ENCODE results near the gene PRIM2. TPM values are rescaled to one million over a fixed set of nuclear protein-coding genes. Genes with fewer than 3 reads are reported as not detected.
A peak's percentile ranks its signal among the peaks of the same experiment; 100 is the strongest.

The PRIM2 gene
- total and polyA plus RNA-seq, 2 experiments from 2014 or later: 45.5 to 75.2 TPM

DNA sequence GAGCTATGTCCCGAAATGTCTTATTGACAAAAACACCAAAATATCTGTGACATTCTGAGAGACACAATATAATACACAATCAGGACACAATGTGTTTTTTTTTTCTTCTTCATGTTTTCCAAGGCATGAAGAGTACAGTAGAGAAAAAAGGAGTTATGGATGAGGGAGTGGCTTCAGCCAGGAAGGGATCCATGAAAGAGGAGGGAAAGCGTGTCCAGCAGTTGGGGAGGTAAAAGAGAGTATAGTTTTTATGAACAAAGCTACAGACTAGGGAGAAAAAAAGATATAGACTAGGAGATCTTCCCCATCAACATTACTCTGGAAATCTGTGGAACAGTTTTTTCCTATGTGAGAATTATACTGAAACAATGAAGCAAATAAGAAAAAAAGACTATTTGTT lies 38.9 kb upstream of the PRIM2 start:
- Mint-ChIP-seq H3K4me3 (no peak overlapping the region), H3K27me3 (ENCODE audit: insufficient read depth, low read depth, poor library complexity) (peaks cover 5% of the 10 kb centered on the region), H3K4me1 (no peaks in the 10 kb centered on the region), H3K27ac (no peak overlapping the region), H3K36me3 (ENCODE audit: low read depth) (peaks cover 15% of the 10 kb centered on the region; the same call in 2 of the 3 replicates), H3K9me3 (peaks cover 19% of the 10 kb centered on the region)
- Histone ChIP-seq H3K27ac (ENCODE audit: low read depth) (no peak overlapping the region), H3K79me2 (replicated peaks; ENCODE audit: insufficient read depth) (no peaks in the 10 kb centered on the region), H3K4me1 (ENCODE audit: insufficient read depth) (no peaks in the 10 kb centered on the region), H3K9me2 (ENCODE audit: insufficient read depth) (no peaks in the 10 kb centered on the region; the same call in 1 of the 2 replicates), H4K20me1 (replicated peaks; ENCODE audit: insufficient read depth) (no peaks in the 10 kb centered on the region), H3F3A (replicated peaks; ENCODE audit: low read depth) (no peaks in the 10 kb centered on the region), H3K4me2 (no peak overlapping the region), H2AFZ (no peak overlapping the region), H3K36me3 (ENCODE audit: insufficient read depth) (no peaks in the 10 kb centered on the region), H3K4me3 (no peak overlapping the region), H3K27me3 (ENCODE audit: insufficient read depth) (no peaks in the 10 kb centered on the region)
- TF ChIP-seq ZNF114 (CRISPR knock-in tag; IDR thresholded peaks at IDR 0.05) (no peak), JUNB (IDR thresholded peaks at IDR 0.05; ENCODE audit: unreplicated experiment) (no peak), EZH2 (IDR thresholded peaks at IDR 0.05; ENCODE audit: low read depth, unreplicated experiment) (no peak)
- ATAC-seq: no peak
- no peak for DNase-seq (ENCODE audit: low spot score)

DNA sequence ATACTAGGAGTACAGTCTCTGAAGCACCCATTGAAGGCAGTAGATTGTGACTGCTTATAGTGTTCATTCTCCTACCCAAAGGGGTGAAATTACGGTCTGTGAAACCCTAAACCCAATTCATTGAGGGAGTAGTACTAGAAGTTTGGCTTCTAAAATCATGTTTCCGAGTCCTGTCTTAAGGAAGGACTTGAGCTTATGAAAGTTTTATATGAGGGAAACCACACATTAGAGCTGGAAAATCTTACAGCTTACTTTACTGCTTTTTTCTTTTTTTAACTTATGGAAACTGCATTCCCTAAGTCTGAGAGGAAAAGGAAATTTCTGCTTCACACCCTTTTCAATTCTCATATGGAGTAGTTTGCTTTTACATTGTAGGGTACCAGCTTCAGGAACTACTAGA lies 38.4 kb upstream of the PRIM2 start:
- H3K27me3 Mint-ChIP-seq (ENCODE audit: insufficient read depth, low read depth, poor library complexity): peaks cover 5% of the 10 kb centered on the region
- H3K27me3 ChIP-seq (ENCODE audit: insufficient read depth): no peaks in the 10 kb centered on the region
- no peak overlapping the region for H3K27ac ChIP-seq (ENCODE audit: low read depth)
- H3K4me2 ChIP-seq: no peak overlapping the region
- H3K79me2 ChIP-seq (replicated peaks; ENCODE audit: insufficient read depth): no peaks in the 10 kb centered on the region
- H3K36me3 Mint-ChIP-seq (ENCODE audit: low read depth): peaks cover 11% of the 10 kb centered on the region; the same call in 2 of the 3 replicates
- H3K9me2 ChIP-seq (ENCODE audit: insufficient read depth): no peaks in the 10 kb centered on the region; the same call in 1 of the 2 replicates
- H3K4me1 Mint-ChIP-seq: no peaks in the 10 kb centered on the region
- H4K20me1 ChIP-seq (replicated peaks; ENCODE audit: insufficient read depth): no peaks in the 10 kb centered on the region
- no peak for ATAC-seq
- no peaks in the 10 kb centered on the region for H3F3A ChIP-seq (replicated peaks; ENCODE audit: low read depth)
- H3K4me3 Mint-ChIP-seq: no peak overlapping the region
- H3K9me3 Mint-ChIP-seq: peaks cover 14% of the 10 kb centered on the region
- TF ChIP-seq EZH2 (IDR thresholded peaks at IDR 0.05; ENCODE audit: low read depth, unreplicated experiment) (no peak), ZNF114 (CRISPR knock-in tag; IDR thresholded peaks at IDR 0.05) (no peak), ZNF462 (CRISPR knock-in tag; IDR thresholded peaks at IDR 0.05) (no peak), ZNF331 (CRISPR knock-in tag; IDR thresholded peaks at IDR 0.05; ENCODE audit: low read depth) (no peak), EZH2phosphoT487 (IDR thresholded peaks at IDR 0.05; ENCODE audit: unreplicated experiment) (no peak), STAT1 (IDR thresholded peaks at IDR 0.05; ENCODE audit: unreplicated experiment) (no peak), POLR2AphosphoS5 (IDR thresholded peaks at IDR 0.05; ENCODE audit: low read depth) (no peak)
- TF ChIP-seq, protein P1, sequence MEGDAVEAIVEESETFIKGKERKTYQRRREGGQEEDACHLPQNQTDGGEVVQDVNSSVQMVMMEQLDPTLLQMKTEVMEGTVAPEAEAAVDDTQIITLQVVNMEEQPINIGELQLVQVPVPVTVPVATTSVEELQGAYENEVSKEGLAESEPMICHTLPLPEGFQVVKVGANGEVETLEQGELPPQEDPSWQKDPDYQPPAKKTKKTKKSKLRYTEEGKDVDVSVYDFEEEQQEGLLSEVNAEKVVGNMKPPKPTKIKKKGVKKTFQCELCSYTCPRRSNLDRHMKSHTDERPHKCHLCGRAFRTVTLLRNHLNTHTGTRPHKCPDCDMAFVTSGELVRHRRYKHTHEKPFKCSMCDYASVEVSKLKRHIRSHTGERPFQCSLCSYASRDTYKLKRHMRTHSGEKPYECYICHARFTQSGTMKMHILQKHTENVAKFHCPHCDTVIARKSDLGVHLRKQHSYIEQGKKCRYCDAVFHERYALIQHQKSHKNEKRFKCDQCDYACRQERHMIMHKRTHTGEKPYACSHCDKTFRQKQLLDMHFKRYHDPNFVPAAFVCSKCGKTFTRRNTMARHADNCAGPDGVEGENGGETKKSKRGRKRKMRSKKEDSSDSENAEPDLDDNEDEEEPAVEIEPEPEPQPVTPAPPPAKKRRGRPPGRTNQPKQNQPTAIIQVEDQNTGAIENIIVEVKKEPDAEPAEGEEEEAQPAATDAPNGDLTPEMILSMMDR (conservative IDR thresholded peaks at IDR 0.05; ENCODE audit: low read depth in 2 of 2): no peak
- no peak for DNase-seq (ENCODE audit: low spot score)
- H3K36me3 ChIP-seq (ENCODE audit: insufficient read depth): no peaks in the 10 kb centered on the region
- H3K4me3 ChIP-seq: no peak overlapping the region
- H3K4me1 ChIP-seq (ENCODE audit: insufficient read depth): no peaks in the 10 kb centered on the region
- H3K27ac Mint-ChIP-seq: no peak overlapping the region
- H2AFZ ChIP-seq: peak overlapping the region; percentile 59; the same call in 1 of the 2 replicates

Data from GM23338 (cell line).